T-helper 9 cell (primary cell): ENCODE results near the gene ZC3HAV1.
"Not testable (repeated sequence)": the region's sequence is repeated elsewhere in the genome, so short reads cannot be mapped to it uniquely, and the experiment has no call there.

Experiments
- DNase-seq: peaks from one replicate; pipeline ENCODE4 v3.0.0-alpha.2; 2020

The ZC3HAV1 gene

GRCh38 chr7:139047970-139048369, 61.5 kb downstream of the ZC3HAV1 start:
- no peak for DNase-seq

GRCh38 chr7:139046143-139046542, 63.4 kb downstream of the ZC3HAV1 start:
- no peak for DNase-seq

- DNase-seq = no peak
Observed at GRCh38 chr7:139044813-139045794, 64.4 kb downstream of the ZC3HAV1 start.

- peak; percentile 64 for DNase-seq
Observed at GRCh38 chr7:139043823-139044812, 65.4 kb downstream of the ZC3HAV1 start.

- no peak for DNase-seq
Observed at GRCh38 chr7:139041378-139042085, 68.0 kb downstream of the ZC3HAV1 start.

- no peak for DNase-seq
Observed at GRCh38 chr7:139038691-139039090, 70.8 kb downstream of the ZC3HAV1 start.

GRCh38 chr7:139036901-139037300, 72.6 kb downstream of the ZC3HAV1 start:
- no peak for DNase-seq

- DNase-seq = peak; percentile 11
Observed at GRCh38 chr7:139035586-139036353, 73.8 kb downstream of the ZC3HAV1 start, which contains the start of gene ZC3HAV1L. TSS of gene ZC3HAV1L (minus strand) at chr7:139036042. CDS start at chr7:139036017, 25 bp downstream.

GRCh38 chr7:139034855-139035585, 74.5 kb downstream of the ZC3HAV1 start:
- DNase-seq = no peak

GRCh38 chr7:139034336-139034735, 75.2 kb downstream of the ZC3HAV1 start:
- DNase-seq = no peak

- DNase-seq = no peak
Observed at GRCh38 chr7:139033346-139034114, 76.0 kb downstream of the ZC3HAV1 start.

- no peak for DNase-seq
Observed at GRCh38 chr7:139032473-139032872, 77.0 kb downstream of the ZC3HAV1 start.

GRCh38 chr7:139029353-139029752, 80.2 kb downstream of the ZC3HAV1 start:
- no peak for DNase-seq

GRCh38 chr7:139026551-139026950, 83.0 kb downstream of the ZC3HAV1 start:
- no peak for DNase-seq

GRCh38 chr7:139025861-139026260, 83.7 kb downstream of the ZC3HAV1 start:
- not testable (repeated sequence) for DNase-seq

GRCh38 chr7:139023076-139023475, 86.4 kb downstream of the ZC3HAV1 start:
- DNase-seq = no peak

GRCh38 chr7:139022286-139022685, 87.2 kb downstream of the ZC3HAV1 start:
- DNase-seq = no peak

- DNase-seq = no peak
Observed at GRCh38 chr7:139018910-139019309, 90.6 kb downstream of the ZC3HAV1 start.

GRCh38 chr7:139016931-139017511, 92.5 kb downstream of the ZC3HAV1 start:
- peak; percentile 40 for DNase-seq

GRCh38 chr7:139011373-139011772, 98.1 kb downstream of the ZC3HAV1 start:
- DNase-seq = no peak
